Activated T-helper 1 cell treated with Interleukin-2 at 50 U/mL for 16 hours (primary cell): ENCODE results near the gene OR2T35.

Experiments used
- DNase-seq: peaks from one replicate; pipeline ENCODE4 v3.0.0-alpha.2; 2020; ENCODE audit warnings: low read depth

OR2T35 gene

GRCh38 chr1:248625971-248626370 is 19.1 kb downstream of the OR2T35 start:
- DNase-seq: no peak

- no peak for DNase-seq
Observed at GRCh38 chr1:248625166-248625565, 19.9 kb downstream of the OR2T35 start.

- no peak for DNase-seq
Observed at GRCh38 chr1:248622570-248623001, 22.5 kb downstream of the OR2T35 start.

GRCh38 chr1:248621770-248622169 is 23.3 kb downstream of the OR2T35 start:
- DNase-seq: no peak

GRCh38 chr1:248618878-248619277 is 26.2 kb downstream of the OR2T35 start:
- DNase-seq: peak; percentile 4

GRCh38 chr1:248618119-248618518 is 27.0 kb downstream of the OR2T35 start:
- DNase-seq: no peak

- DNase-seq: no peak
Observed at GRCh38 chr1:248613742-248614141, 31.3 kb downstream of the OR2T35 start.

GRCh38 chr1:248611883-248612414 is 33.1 kb downstream of the OR2T35 start:
- no peak for DNase-seq

GRCh38 chr1:248610301-248610700 is 34.8 kb downstream of the OR2T35 start:
- DNase-seq: no peak

GRCh38 chr1:248599396-248599795 is 45.7 kb downstream of the OR2T35 start:
- no peak for DNase-seq

- no peak for DNase-seq
Observed at GRCh38 chr1:248597589-248597988, 47.5 kb downstream of the OR2T35 start, which contains the start of gene OR2T10. Gene OR2T10 (minus strand): TSS chr1:248597700. CDS start chr1:248593768, 3,932 bp downstream.

- no peak for DNase-seq
Observed at GRCh38 chr1:248596615-248597014, 48.5 kb downstream of the OR2T35 start.

GRCh38 chr1:248593226-248593625 is 51.9 kb downstream of the OR2T35 start:
- DNase-seq: no peak

- no peak for DNase-seq
Observed at GRCh38 chr1:248592655-248593054, 52.4 kb downstream of the OR2T35 start.

- DNase-seq: no peak
Observed at GRCh38 chr1:248590055-248590454, 55.0 kb downstream of the OR2T35 start.

GRCh38 chr1:248589334-248589733 is 55.7 kb downstream of the OR2T35 start:
- no peak for DNase-seq
